Stimulated activated CD4-positive, alpha-beta T cell treated with anti-CD3 and anti-CD28 coated beads, TNF-alpha, amount 100 ng/mL, for 48 hours (primary cell): ENCODE results near the gene C16orf82.

Experiments used
- DNase-seq, 3 donors: peaks; one replicate each; pipeline ENCODE4 v3.0.0-alpha.2; 2020; ENCODE audit warnings: low read depth in 3 of 3

C16orf82 gene

GRCh38 chr16:27088216-27088615, 21.5 kb downstream of the C16orf82 start:
- no peak for DNase-seq

GRCh38 chr16:27096375-27096774, 29.6 kb downstream of the C16orf82 start:
- DNase-seq, result no peak

GRCh38 chr16:27097800-27098230, 31.1 kb downstream of the C16orf82 start:
- DNase-seq, result no peak

GRCh38 chr16:27098366-27099049, 31.8 kb downstream of the C16orf82 start:
- no peak for DNase-seq

GRCh38 chr16:27102701-27103575, 36.2 kb downstream of the C16orf82 start:
- DNase-seq, result no peak

GRCh38 chr16:27103954-27104353, 37.2 kb downstream of the C16orf82 start:
- DNase-seq, result no peak

- DNase-seq, result no peak
Observed at GRCh38 chr16:27106305-27106704, 39.6 kb downstream of the C16orf82 start.

GRCh38 chr16:27107185-27107592, 40.5 kb downstream of the C16orf82 start:
- no peak for DNase-seq

- DNase-seq, result no peak
Observed at GRCh38 chr16:27108051-27108770, 41.5 kb downstream of the C16orf82 start.

GRCh38 chr16:27108826-27109665, 42.3 kb downstream of the C16orf82 start:
- no peak for DNase-seq

GRCh38 chr16:27109666-27110523, 43.2 kb downstream of the C16orf82 start:
- DNase-seq, result peak; percentile 70 to 76 (median 72)

GRCh38 chr16:27110524-27110896, 43.8 kb downstream of the C16orf82 start:
- DNase-seq, result no peak

- DNase-seq, result no peak
Observed at GRCh38 chr16:27111486-27111885, 44.8 kb downstream of the C16orf82 start.

GRCh38 chr16:27112093-27112811, 45.5 kb downstream of the C16orf82 start:
- no peak for DNase-seq

GRCh38 chr16:27113341-27113841, 46.7 kb downstream of the C16orf82 start:
- DNase-seq, result no peak

- DNase-seq, result no peak
Observed at GRCh38 chr16:27114006-27114405, 47.3 kb downstream of the C16orf82 start.

GRCh38 chr16:27118526-27118925, 51.8 kb downstream of the C16orf82 start:
- DNase-seq, result no peak
